A673 (cell line): ENCODE measurements around the gene POU6F1. TPM values are rescaled to one million over a fixed set of nuclear protein-coding genes. Genes with fewer than 3 reads are reported as not detected.
"Not testable (repeated sequence)": the region's sequence is repeated elsewhere in the genome, so short reads cannot be mapped to it uniquely, and the experiment has no call there.

Experiments
- BruUV-seq: library from RNA; stranded (reverse); fragments of 400-500 nt; replicated peaks from 2 replicates; lab custom pipeline; 2021; lab: Mats Ljungman, UMichigan
- CTCF ChIA-PET: fragments of 300-600 bp; sonication (Branson Sonifier 250); formaldehyde crosslinking; loops from one replicate; lab custom pipeline; 2022; ENCODE audit warnings: antibody characterized with exemption; lab: Charles Lee
- POLR2A ChIA-PET: fragments of 300-600 bp; sonication (Branson Sonifier 250); formaldehyde crosslinking; loops from one replicate; lab custom pipeline; 2022; ENCODE audit warnings: antibody characterized with exemption; ENCODE audit not compliant: low non-redundant PET; lab: Charles Lee
- DNase-seq: peaks from one replicate; pipeline ENCODE4 v3.0.0-alpha.2; 2015; ENCODE audit warnings: low spot score
- H3K27ac ChIP-seq: fragments of 200-600 bp; sonication (generic); 2 replicates; pipeline ENCODE4 v1.5.1; 2016; ENCODE audit warnings: mixed run types, low read depth, mild to moderate bottlenecking, mixed read lengths, antibody characterized with exemption, low read length; ENCODE audit not compliant: poor library complexity, severe bottlenecking
- H3K27me3 ChIP-seq: fragments of 200-600 bp; sonication (generic); replicated peaks from 2 replicates; pipeline ENCODE4 v1.6.1; 2017; ENCODE audit warnings: mixed run types, low read depth, mild to moderate bottlenecking, mixed read lengths, antibody characterized with exemption, low read length; ENCODE audit not compliant: insufficient read depth, poor library complexity
- H3K36me3 ChIP-seq: fragments of 200-600 bp; sonication (generic); 2 replicates; pipeline ENCODE4 v1.6.1; 2016; ENCODE audit warnings: mixed run types, mild to moderate bottlenecking, mixed read lengths, antibody characterized with exemption, low read length; ENCODE audit not compliant: insufficient read depth, poor library complexity, severe bottlenecking
- H3K4me1 ChIP-seq: fragments of 200-600 bp; sonication (generic); 2 replicates; pipeline ENCODE4 v1.6.1; 2017; ENCODE audit warnings: mixed run types, mild to moderate bottlenecking, mixed read lengths, antibody characterized with exemption, low read length; ENCODE audit not compliant: insufficient read depth, poor library complexity, severe bottlenecking
- H3K4me3 ChIP-seq: fragments of 200-600 bp; sonication (generic); 2 replicates; pipeline ENCODE4 v1.5.1; 2016; ENCODE audit warnings: low read depth, mixed run types, mild to moderate bottlenecking, mixed read lengths, low read length; ENCODE audit not compliant: poor library complexity, severe bottlenecking
- H3K9me3 ChIP-seq: fragments of 200-600 bp; sonication (generic); 2 replicates; pipeline ENCODE4 v1.6.1; 2016; ENCODE audit warnings: mixed run types, low read depth, mild to moderate bottlenecking, mixed read lengths, antibody characterized with exemption, low read length; ENCODE audit not compliant: poor library complexity, severe bottlenecking
- EZH2 ChIP-seq: fragments of 200-600 bp; sonication (generic); IDR thresholded peaks from 2 replicates; pipeline ENCODE4 v1.6.1; 2017; ENCODE audit warnings: borderline replicate concordance, low read depth, mild to moderate bottlenecking, mixed read lengths, antibody characterized with exemption, low read length; ENCODE audit not compliant: poor library complexity, severe bottlenecking
- intact Hi-C: fragments of 100-400 bp; cut with micrococcal nuclease; formaldehyde crosslinking; loops from one replicate; pipeline ENCODE4 v1.10.0; 2022; ENCODE audit not compliant: unreplicated experiment
- total RNA-seq: library from RNA; stranded (reverse); gene quantifications from 2 replicates; pipeline ENCODE4 v1.2.3, GENCODE V29; 2021
- TF ChIP-seq, protein P1 (sequence below): fragments of 300-800, 200-600 bp; sonication (generic); conservative IDR thresholded peaks from 2 replicates; pipeline ENCODE4 v1.5.1; 2017; ENCODE audit warnings: low read depth, mild to moderate bottlenecking, antibody characterized with exemption, low read length, moderate library complexity, mixed read lengths

The POU6F1 gene
- total RNA-seq, 1 experiment from 2014 or later, result 13.6 TPM

- no peak overlapping the region for H3K4me3 ChIP-seq
- TF ChIP-seq EZH2, result no peak
- TF ChIP-seq, protein P1, sequence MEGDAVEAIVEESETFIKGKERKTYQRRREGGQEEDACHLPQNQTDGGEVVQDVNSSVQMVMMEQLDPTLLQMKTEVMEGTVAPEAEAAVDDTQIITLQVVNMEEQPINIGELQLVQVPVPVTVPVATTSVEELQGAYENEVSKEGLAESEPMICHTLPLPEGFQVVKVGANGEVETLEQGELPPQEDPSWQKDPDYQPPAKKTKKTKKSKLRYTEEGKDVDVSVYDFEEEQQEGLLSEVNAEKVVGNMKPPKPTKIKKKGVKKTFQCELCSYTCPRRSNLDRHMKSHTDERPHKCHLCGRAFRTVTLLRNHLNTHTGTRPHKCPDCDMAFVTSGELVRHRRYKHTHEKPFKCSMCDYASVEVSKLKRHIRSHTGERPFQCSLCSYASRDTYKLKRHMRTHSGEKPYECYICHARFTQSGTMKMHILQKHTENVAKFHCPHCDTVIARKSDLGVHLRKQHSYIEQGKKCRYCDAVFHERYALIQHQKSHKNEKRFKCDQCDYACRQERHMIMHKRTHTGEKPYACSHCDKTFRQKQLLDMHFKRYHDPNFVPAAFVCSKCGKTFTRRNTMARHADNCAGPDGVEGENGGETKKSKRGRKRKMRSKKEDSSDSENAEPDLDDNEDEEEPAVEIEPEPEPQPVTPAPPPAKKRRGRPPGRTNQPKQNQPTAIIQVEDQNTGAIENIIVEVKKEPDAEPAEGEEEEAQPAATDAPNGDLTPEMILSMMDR, result no peak
- no peaks in the 10 kb centered on the region for H3K27me3 ChIP-seq
- CTCF ChIA-PET, result no interaction called here
- H3K27ac ChIP-seq, result peak overlapping the region; percentile 30
- BruUV-seq, result no TSS peak
- no peak for DNase-seq
- H3K4me1 ChIP-seq, result peaks cover 14% of the 10 kb centered on the region
- H3K9me3 ChIP-seq, result no peaks in the 10 kb centered on the region
- POLR2A ChIA-PET, result no interaction called here
- no peaks in the 10 kb centered on the region for H3K36me3 ChIP-seq
- intact Hi-C loops, result no loop called here
These were observed 45.5 kb upstream of the POU6F1 start for GRCh38 chr12:51263341-51263740.

GRCh38 chr12:51262758-51263177, 44.9 kb upstream of the POU6F1 start:
- Histone ChIP-seq H3K27ac (peak overlapping the region; percentile 30), H3K27me3 (no peaks in the 10 kb centered on the region), H3K9me3 (no peaks in the 10 kb centered on the region), H3K36me3 (no peaks in the 10 kb centered on the region), H3K4me1 (peaks cover 13% of the 10 kb centered on the region), H3K4me3 (no peak overlapping the region)
- CTCF ChIA-PET, result interaction anchor here (1.1 kb wide), 1 partner anchor 78 kb away, joined by 5 read pairs; no protein-coding TSS in a partner anchor
- TF ChIP-seq, protein P1, result peak; percentile 69
- no peak for TF ChIP-seq EZH2
- no TSS peak for BruUV-seq
- intact Hi-C loops, result loop anchor here (1.0 kb wide), 1 partner anchor 79 kb away; no protein-coding TSS in a partner anchor
- peak; percentile 81 for DNase-seq
- POLR2A ChIA-PET, result interaction anchor here (0.5 kb wide), 1 partner anchor 197 kb away, joined by 12 read pairs; no protein-coding TSS in a partner anchor

GRCh38 chr12:51259600-51259999, 41.7 kb upstream of the POU6F1 start:
- intact Hi-C loops, H3K4me1 ChIP-seq, H3K27ac ChIP-seq, H3K27me3 ChIP-seq, H3K4me3 ChIP-seq, CTCF ChIA-PET, POLR2A ChIA-PET, BruUV-seq, H3K36me3 ChIP-seq, H3K9me3 ChIP-seq, DNase-seq: not testable (repeated sequence)

GRCh38 chr12:51254536-51254935, 36.7 kb upstream of the POU6F1 start:
- Histone ChIP-seq H3K9me3 (no peaks in the 10 kb centered on the region), H3K4me3 (no peak overlapping the region), H3K36me3 (no peaks in the 10 kb centered on the region), H3K27ac (no peak overlapping the region), H3K27me3 (no peaks in the 10 kb centered on the region), H3K4me1 (no peaks in the 10 kb centered on the region)
- ChIA-PET CTCF (no interaction called here), POLR2A (no interaction called here)
- intact Hi-C loops, result no loop called here
- no peak for DNase-seq
- no TSS peak for BruUV-seq
- TF ChIP-seq, protein P1, result no peak
- TF ChIP-seq EZH2, result no peak
